IPS-20b (cell line): ENCODE data around the gene AIP.

Experiments
- H3K27ac ChIP-seq: one replicate; pipeline ENCODE4 v1.5.1; 2013; ENCODE audit warnings: low read length
- H3K27me3 ChIP-seq: 2 replicates; pipeline ENCODE4 v1.6.1; 2013; ENCODE audit warnings: mild to moderate bottlenecking, low read length, inconsistent platforms; ENCODE audit not compliant: insufficient read depth
- H3K36me3 ChIP-seq: 2 replicates; pipeline ENCODE4 v1.6.1; 2013; ENCODE audit warnings: low read depth, mild to moderate bottlenecking, inconsistent platforms, low read length, moderate library complexity; ENCODE audit not compliant: insufficient read depth
- H3K4me1 ChIP-seq: 2 replicates; pipeline ENCODE4 v1.6.1; 2013; ENCODE audit warnings: mild to moderate bottlenecking, control low read depth, inconsistent platforms, low read length, moderate library complexity; ENCODE audit not compliant: insufficient read depth
- H3K4me3 ChIP-seq: 2 replicates; pipeline ENCODE4 v1.5.1; 2013; ENCODE audit warnings: mild to moderate bottlenecking, low read length, inconsistent platforms
- H3K9ac ChIP-seq: 2 replicates; pipeline ENCODE4 v1.6.1; 2013; ENCODE audit warnings: low read depth, mild to moderate bottlenecking, inconsistent platforms, low read length, moderate library complexity
- H3K9me3 ChIP-seq: 2 replicates; pipeline ENCODE4 v1.6.1; 2013; ENCODE audit warnings: mild to moderate bottlenecking, low read depth, low read length, inconsistent platforms; ENCODE audit not compliant: insufficient read depth

AIP gene

GRCh38 chr11:67492801-67493547 lies 10.1 kb downstream of the AIP start:
- Histone ChIP-seq H3K9me3 (no peaks in the 10 kb centered on the region), H3K27ac (no peak overlapping the region), H3K36me3 (peaks cover 12% of the 10 kb centered on the region), H3K27me3 (no peaks in the 10 kb centered on the region), H3K4me3 (no peak overlapping the region), H3K9ac (no peak overlapping the region), H3K4me1 (no peaks in the 10 kb centered on the region)

- Histone ChIP-seq H3K27ac (no peak overlapping the region), H3K27me3 (no peaks in the 10 kb centered on the region), H3K4me1 (no peaks in the 10 kb centered on the region), H3K4me3 (no peak overlapping the region), H3K36me3 (peaks cover 12% of the 10 kb centered on the region), H3K9ac (no peak overlapping the region), H3K9me3 (no peaks in the 10 kb centered on the region)
These were observed 10.9 kb downstream of the AIP start for GRCh38 chr11:67493548-67494370.

GRCh38 chr11:67494371-67495233 lies 11.8 kb downstream of the AIP start:
- H3K9ac ChIP-seq, result no peak overlapping the region

GRCh38 chr11:67495234-67496005 lies 12.6 kb downstream of the AIP start:
- no peaks in the 10 kb centered on the region for H3K27me3 ChIP-seq
- no peaks in the 10 kb centered on the region for H3K9me3 ChIP-seq
- peaks cover 12% of the 10 kb centered on the region for H3K36me3 ChIP-seq
- H3K4me3 ChIP-seq, result no peak overlapping the region
- H3K9ac ChIP-seq, result no peak overlapping the region
- no peaks in the 10 kb centered on the region for H3K4me1 ChIP-seq
- no peak overlapping the region for H3K27ac ChIP-seq

More at GRCh38 chr11:67494371-67495233, 11.8 kb downstream of the AIP start:
- H3K27me3 ChIP-seq, result no peaks in the 10 kb centered on the region
- no peaks in the 10 kb centered on the region for H3K9me3 ChIP-seq
- H3K4me3 ChIP-seq, result no peak overlapping the region
- no peak overlapping the region for H3K27ac ChIP-seq
- H3K4me1 ChIP-seq, result no peaks in the 10 kb centered on the region
- peaks cover 12% of the 10 kb centered on the region for H3K36me3 ChIP-seq

GRCh38 chr11:67496113-67496512 lies 13.3 kb downstream of the AIP start:
- Histone ChIP-seq H3K9ac (no peak overlapping the region), H3K9me3 (no peaks in the 10 kb centered on the region), H3K27me3 (no peaks in the 10 kb centered on the region), H3K4me3 (no peak overlapping the region), H3K27ac (no peak overlapping the region), H3K36me3 (peaks cover 15% of the 10 kb centered on the region), H3K4me1 (no peaks in the 10 kb centered on the region)

- Histone ChIP-seq H3K9ac (no peak overlapping the region), H3K4me1 (no peaks in the 10 kb centered on the region)
These were observed 14.9 kb downstream of the AIP start for GRCh38 chr11:67497656-67498291.

GRCh38 chr11:67498544-67498972 lies 15.7 kb downstream of the AIP start:
- Histone ChIP-seq H3K4me3 (no peak overlapping the region), H3K4me1 (no peaks in the 10 kb centered on the region), H3K9ac (no peak overlapping the region), H3K9me3 (no peaks in the 10 kb centered on the region), H3K36me3 (peaks cover 14% of the 10 kb centered on the region), H3K27me3 (peaks cover 9% of the 10 kb centered on the region), H3K27ac (no peak overlapping the region)

More at GRCh38 chr11:67497656-67498291, 14.9 kb downstream of the AIP start:
- H3K27ac ChIP-seq, result no peak overlapping the region
- H3K27me3 ChIP-seq, result peaks cover 1% of the 10 kb centered on the region
- peaks cover 14% of the 10 kb centered on the region for H3K36me3 ChIP-seq
- H3K9me3 ChIP-seq, result no peaks in the 10 kb centered on the region
- H3K4me3 ChIP-seq, result no peak overlapping the region

GRCh38 chr11:67499808-67500483 lies 17.1 kb downstream of the AIP start:
- H3K4me3 ChIP-seq, result no peak overlapping the region
- no peak overlapping the region for H3K9ac ChIP-seq
- no peak overlapping the region for H3K27ac ChIP-seq
- peaks cover 14% of the 10 kb centered on the region for H3K36me3 ChIP-seq
- H3K4me1 ChIP-seq, result no peaks in the 10 kb centered on the region
- H3K27me3 ChIP-seq, result peaks cover 14% of the 10 kb centered on the region
- H3K9me3 ChIP-seq, result no peaks in the 10 kb centered on the region

- Histone ChIP-seq H3K27ac (no peak overlapping the region), H3K4me1 (peaks cover 1% of the 10 kb centered on the region; the same call in 1 of the 2 replicates), H3K36me3 (peaks cover 14% of the 10 kb centered on the region), H3K9me3 (no peaks in the 10 kb centered on the region), H3K9ac (no peak overlapping the region), H3K27me3 (peaks cover 14% of the 10 kb centered on the region), H3K4me3 (no peak overlapping the region)
These were observed 17.6 kb downstream of the AIP start for GRCh38 chr11:67500484-67500821.
